Neuronal stem cell (in vitro differentiated cells): ENCODE data around the gene OVCH1.

ENCODE experiments used
- DNase-seq: peaks from one replicate; pipeline ENCODE4 v3.0.0-alpha.2; 2013; ENCODE audit warnings: low spot score
- H2AFZ ChIP-seq: one replicate; pipeline ENCODE4 v1.6.1; 2013; ENCODE audit warnings: mild to moderate bottlenecking, low read length, inconsistent platforms
- H2AK5ac ChIP-seq: 2 replicates; pipeline ENCODE4 v1.6.1; 2013; ENCODE audit warnings: low read depth, mild to moderate bottlenecking, inconsistent platforms, low read length, moderate library complexity, mixed read lengths
- H2BK120ac ChIP-seq: 2 replicates; pipeline ENCODE4 v1.6.1; 2013; ENCODE audit warnings: low read depth, mild to moderate bottlenecking, inconsistent platforms, low read length, moderate library complexity, mixed read lengths
- H2BK12ac ChIP-seq: one replicate; pipeline ENCODE4 v1.6.1; 2013; ENCODE audit warnings: low read length, inconsistent platforms
- H2BK15ac ChIP-seq: 2 replicates; pipeline ENCODE4 v1.6.1; 2013; ENCODE audit warnings: mild to moderate bottlenecking, low read length, inconsistent platforms, mixed read lengths
- H2BK5ac ChIP-seq: one replicate; pipeline ENCODE4 v1.6.1; 2013; ENCODE audit warnings: inconsistent platforms, mild to moderate bottlenecking, low read length, moderate library complexity
- H3K14ac ChIP-seq: one replicate; pipeline ENCODE4 v1.6.1; 2013; ENCODE audit warnings: low read length, inconsistent platforms
- H3K18ac ChIP-seq: 2 replicates; pipeline ENCODE4 v1.6.1; 2013; ENCODE audit warnings: low read length, inconsistent platforms
- H3K23ac ChIP-seq: 2 replicates; pipeline ENCODE4 v1.6.1; 2013; ENCODE audit warnings: low read depth, mild to moderate bottlenecking, mixed read lengths, low read length, inconsistent platforms; ENCODE audit not compliant: poor library complexity
- H3K27ac ChIP-seq: replicated peaks from 3 replicates; pipeline ENCODE4 v1.5.1; 2013; ENCODE audit warnings: low read length, inconsistent platforms
- H3K27me3 ChIP-seq, 3 experiments: 2 replicates each; pipeline ENCODE4 v1.6.1; 2013; ENCODE audit warnings: low read length in 3 of 3, mild to moderate bottlenecking in 2 of 3, inconsistent platforms in 1 of 3, low read depth in 1 of 3, mixed read lengths in 1 of 3, moderate library complexity in 1 of 3; ENCODE audit not compliant: control insufficient read depth in 3 of 3, insufficient read depth in 3 of 3
- H3K36me3 ChIP-seq, 2 donors: replicated peaks in 1 of 2; 2 replicates each; pipeline ENCODE4 v1.6.1; 2013; ENCODE audit warnings: low read length in 2 of 2; ENCODE audit not compliant: control insufficient read depth in 2 of 2, insufficient read depth in 2 of 2
- H3K4ac ChIP-seq: 2 replicates; pipeline ENCODE4 v1.6.1; 2013; ENCODE audit warnings: inconsistent platforms, mild to moderate bottlenecking, low read length, moderate library complexity
- H3K4me1 ChIP-seq, 2 donors: 1 replicate in 1 of 2; 2 replicates in 1 of 2; pipeline ENCODE4 v1.6.1; 2013; ENCODE audit warnings: low read length in 2 of 2, low read depth in 1 of 2; ENCODE audit not compliant: control insufficient read depth in 2 of 2, insufficient read depth in 1 of 2
- H3K4me2 ChIP-seq: one replicate; pipeline ENCODE4 v1.6.1; 2013; ENCODE audit warnings: mild to moderate bottlenecking, low read length, inconsistent platforms; ENCODE audit not compliant: insufficient read depth, poor library complexity, severe bottlenecking
- H3K4me3 ChIP-seq, 2 donors: 2 replicates each; pipeline ENCODE4 v1.5.1; 2013; ENCODE audit warnings: low read length in 2 of 2, mild to moderate bottlenecking in 2 of 2, inconsistent platforms in 1 of 2, moderate library complexity in 1 of 2
- H3K79me1 ChIP-seq: one replicate; pipeline ENCODE4 v1.6.1; 2013; ENCODE audit warnings: low read depth, mild to moderate bottlenecking, inconsistent platforms, low read length, moderate library complexity
- H3K9ac ChIP-seq: one replicate; pipeline ENCODE4 v1.6.1; 2013; ENCODE audit warnings: mild to moderate bottlenecking, low read depth, low read length, inconsistent platforms; ENCODE audit not compliant: poor library complexity
- H3K9me3 ChIP-seq, 2 donors: replicated peaks in 1 of 2; 2 replicates each; pipeline versions ENCODE3 to v1.6.1; 2013; ENCODE audit warnings: low read length in 2 of 2, mild to moderate bottlenecking in 2 of 2, inconsistent platforms in 1 of 2, low read depth in 1 of 2, mixed read lengths in 1 of 2, moderate library complexity in 1 of 2; ENCODE audit not compliant: control insufficient read depth in 2 of 2, insufficient read depth in 1 of 2
- H4K8ac ChIP-seq: one replicate; pipeline ENCODE4 v1.6.1; 2013; ENCODE audit warnings: low read depth, mild to moderate bottlenecking, inconsistent platforms, low read length, moderate library complexity
- H4K91ac ChIP-seq: one replicate; pipeline ENCODE4 v1.6.1; 2013; ENCODE audit warnings: low read length, low read depth, mild to moderate bottlenecking, inconsistent platforms; ENCODE audit not compliant: poor library complexity
- WGBS, 2 donors: extraction: QIAGEN DNeasy Blood & Tissue Kit; methylation state at CpG; one replicate each; pipeline ENCODE4 v1.1.7; 2013; ENCODE audit warnings: missing lambda C conversion rate in 2 of 2, mixed read lengths in 1 of 2; ENCODE audit not compliant: insufficient read length in 2 of 2, insufficient replicate concordance in 1 of 2; ENCODE audit errors: extremely low coverage in 2 of 2; 5-methylcytosine and 5-hydroxymethylcytosine counted together

Gene OVCH1

DNA sequence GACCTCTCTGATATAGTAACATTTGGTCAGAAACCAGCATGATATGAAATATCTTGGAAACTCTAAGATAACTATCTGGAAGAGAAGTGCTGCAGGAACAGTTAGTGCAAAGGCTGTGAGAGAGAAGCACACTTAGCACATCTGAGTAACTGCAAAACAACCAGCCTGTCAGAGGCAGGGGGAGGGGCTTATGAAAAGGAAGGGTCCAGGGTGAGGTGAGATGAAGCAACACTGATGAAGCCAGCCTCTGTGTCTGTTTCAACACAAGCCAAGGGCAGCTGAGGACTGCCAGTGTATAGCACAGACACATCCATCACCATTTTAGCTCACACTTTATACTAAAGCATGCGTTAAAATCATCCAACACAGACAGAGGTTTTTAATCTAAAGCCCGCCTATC lies 37.4 kb upstream of the OVCH1 start:
- no peaks in the 10 kb centered on the region for H3K9me3 ChIP-seq
- H3K18ac ChIP-seq: no peak overlapping the region
- H3K4me1 ChIP-seq: peaks cover 0 to 3% of the 10 kb centered on the region in 2 donors
- H3K36me3 ChIP-seq: peaks cover 0 to 4% of the 10 kb centered on the region in 2 donors
- WGBS, 2 donors: no CpG with 5 or more reads among the region's 2 CpGs
- no peak for DNase-seq
- H3K79me1 ChIP-seq: no peaks in the 10 kb centered on the region
- no peak overlapping the region for H2AK5ac ChIP-seq
- no peak overlapping the region for H3K27ac ChIP-seq
- no peak overlapping the region for H3K23ac ChIP-seq
- no peak overlapping the region for H4K91ac ChIP-seq
- H3K4me2 ChIP-seq: no peak overlapping the region
- H4K8ac ChIP-seq: no peak overlapping the region
- H2BK120ac ChIP-seq: no peak overlapping the region
- H2BK5ac ChIP-seq: no peak overlapping the region
- no peak overlapping the region for H2BK12ac ChIP-seq
- H3K4ac ChIP-seq: no peak overlapping the region
- H3K4me3 ChIP-seq: no peak overlapping the region
- no peak overlapping the region for H3K14ac ChIP-seq
- no peak overlapping the region for H2BK15ac ChIP-seq
- H3K27me3 ChIP-seq: no peaks in the 10 kb centered on the region
- H2AFZ ChIP-seq: no peak overlapping the region
- H3K9ac ChIP-seq: peak overlapping the region; percentile 3

DNA sequence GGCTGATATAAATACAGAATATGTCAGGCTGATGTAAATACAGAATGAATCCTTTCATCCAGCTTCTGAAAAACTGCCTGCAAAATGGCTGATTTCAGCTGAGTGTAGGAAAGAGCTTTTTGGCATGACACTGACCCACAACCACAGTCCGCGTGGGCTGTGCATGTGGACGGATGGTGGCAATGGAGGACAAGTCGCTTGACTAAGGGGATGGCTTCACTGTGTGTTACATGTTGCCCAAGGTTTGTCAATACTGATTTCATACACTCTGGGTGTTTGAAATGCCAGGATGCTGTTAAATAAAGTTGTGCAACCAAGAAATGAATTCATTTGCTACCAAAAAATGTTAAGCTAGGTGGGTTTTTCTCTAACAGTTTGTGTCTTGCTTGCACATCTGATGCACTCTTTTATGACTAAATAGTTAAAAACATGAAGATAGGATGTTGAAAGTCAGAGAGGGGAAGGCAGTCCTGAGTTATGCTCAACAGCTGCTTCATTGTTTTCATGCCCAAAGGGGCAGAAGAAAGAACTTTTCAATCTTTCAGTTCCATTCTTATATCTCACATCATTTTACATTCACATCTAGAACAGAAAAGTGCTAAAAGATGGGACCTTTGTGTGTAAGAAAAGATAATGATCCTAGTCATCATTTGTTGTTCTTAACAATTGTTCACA lies 36.5 kb upstream of the OVCH1 start:
- H3K4me3 ChIP-seq: no peak overlapping the region
- no peak overlapping the region for H3K18ac ChIP-seq
- no peaks in the 10 kb centered on the region for H3K9me3 ChIP-seq
- no peak overlapping the region for H2AFZ ChIP-seq
- DNase-seq: no peak
- H2BK120ac ChIP-seq: no peak overlapping the region
- no peak overlapping the region for H3K4ac ChIP-seq
- peaks cover 0 to 4% of the 10 kb centered on the region in 2 donors for H3K36me3 ChIP-seq
- H3K27ac ChIP-seq: no peak overlapping the region
- WGBS, 2 donors: no CpG with 5 or more reads among the region's 4 CpGs
- H4K8ac ChIP-seq: no peak overlapping the region
- H2BK5ac ChIP-seq: no peak overlapping the region
- H3K9ac ChIP-seq: no peak overlapping the region
- H3K27me3 ChIP-seq: no peaks in the 10 kb centered on the region
- H2BK15ac ChIP-seq: no peak overlapping the region
- H4K91ac ChIP-seq: no peak overlapping the region
- no peak overlapping the region for H2AK5ac ChIP-seq
- H3K23ac ChIP-seq: no peak overlapping the region
- H3K14ac ChIP-seq: no peak overlapping the region
- no peak overlapping the region for H3K4me2 ChIP-seq
- H2BK12ac ChIP-seq: no peak overlapping the region
- H3K4me1 ChIP-seq: peaks cover 0 to 3% of the 10 kb centered on the region in 2 donors
- H3K79me1 ChIP-seq: no peaks in the 10 kb centered on the region

DNA sequence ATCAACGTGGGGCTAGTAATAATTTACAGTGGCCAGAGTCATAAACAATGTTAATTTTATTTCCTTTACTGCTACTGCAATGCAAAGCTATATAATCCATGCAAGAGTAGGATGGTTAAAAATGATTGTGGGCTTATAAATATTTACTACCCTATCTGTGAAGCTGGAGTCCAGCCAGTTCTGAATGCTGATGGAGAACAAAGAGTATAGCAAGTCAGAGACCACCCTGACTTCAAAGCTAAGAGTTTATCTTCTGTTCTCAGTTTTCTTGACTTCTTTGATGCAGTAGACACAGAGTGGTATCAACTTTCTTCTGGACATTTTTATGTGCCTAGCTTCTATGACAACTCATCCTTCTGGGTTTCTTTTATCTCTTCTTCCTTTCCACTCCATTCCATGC lies 34.0 kb upstream of the OVCH1 start:
- H3K79me1 ChIP-seq: no peaks in the 10 kb centered on the region
- H3K27me3 ChIP-seq: no peaks in the 10 kb centered on the region
- no peak overlapping the region for H3K9ac ChIP-seq
- no peak for DNase-seq
- H3K4ac ChIP-seq: no peak overlapping the region
- no peak overlapping the region for H2BK120ac ChIP-seq
- no peak overlapping the region for H3K4me3 ChIP-seq
- no peak overlapping the region for H3K18ac ChIP-seq
- WGBS, 2 donors: no CpG with 5 or more reads among the region's 1 CpG
- no peak overlapping the region for H3K23ac ChIP-seq
- no peak overlapping the region for H2AFZ ChIP-seq
- H2BK15ac ChIP-seq: no peak overlapping the region
- H2AK5ac ChIP-seq: no peak overlapping the region
- no peak overlapping the region for H4K8ac ChIP-seq
- H2BK5ac ChIP-seq: no peak overlapping the region
- no peaks in the 10 kb centered on the region for H3K9me3 ChIP-seq
- H3K36me3 ChIP-seq: peaks cover 0 to 4% of the 10 kb centered on the region in 2 donors
- H2BK12ac ChIP-seq: no peak overlapping the region
- H4K91ac ChIP-seq: no peak overlapping the region
- peaks cover 0 to 3% of the 10 kb centered on the region in 2 donors for H3K4me1 ChIP-seq
- H3K14ac ChIP-seq: no peak overlapping the region
- H3K4me2 ChIP-seq: no peak overlapping the region
- H3K27ac ChIP-seq: no peak overlapping the region

DNA sequence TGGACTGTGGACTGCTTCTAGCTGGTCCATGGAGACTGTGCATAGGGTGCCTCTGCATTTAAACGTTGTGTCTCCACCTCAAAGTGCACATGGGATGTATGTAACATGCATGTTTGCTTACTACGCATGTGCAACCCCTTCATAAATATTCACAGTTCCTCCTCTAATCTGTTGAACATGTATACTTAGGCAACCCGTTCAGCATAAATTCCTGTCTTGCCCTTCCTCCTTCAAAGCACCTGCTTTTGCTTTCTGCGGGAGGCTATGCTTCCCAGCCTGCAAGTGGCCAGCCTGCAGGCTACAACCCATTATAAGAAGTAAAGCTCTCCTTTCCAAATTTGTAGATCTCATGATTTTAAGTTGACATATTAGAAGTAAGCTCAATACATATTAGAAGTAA lies 33.0 kb upstream of the OVCH1 start:
- Histone ChIP-seq H2BK120ac (no peak overlapping the region), H3K9me3 (no peaks in the 10 kb centered on the region), H3K4me1 (peaks cover 0 to 3% of the 10 kb centered on the region in 2 donors), H3K4ac (no peak overlapping the region), H3K23ac (no peak overlapping the region), H3K36me3 (peaks cover 0 to 4% of the 10 kb centered on the region in 2 donors), H3K9ac (no peak overlapping the region), H3K4me3 (no peak overlapping the region), H3K27ac (no peak overlapping the region), H4K91ac (no peak overlapping the region), H3K4me2 (no peak overlapping the region), H2BK12ac (no peak overlapping the region), H3K27me3 (no peaks in the 10 kb centered on the region), H2BK15ac (no peak overlapping the region), H3K79me1 (no peaks in the 10 kb centered on the region), H4K8ac (no peak overlapping the region), H2BK5ac (no peak overlapping the region), H3K14ac (no peak overlapping the region), H2AK5ac (no peak overlapping the region), H2AFZ (no peak overlapping the region), H3K18ac (no peak overlapping the region)
- WGBS, 2 donors: no CpG with 5 or more reads among the region's 4 CpGs
- no peak for DNase-seq
